HL-60 (cell line): ENCODE data around the gene C17orf100.

Source experiments
- CTCF ChIP-seq: IDR thresholded peaks from one replicate; pipeline ENCODE4 v1.5.1; 2011; ENCODE audit warnings: low read length, control low read depth, inconsistent platforms; ENCODE audit not compliant: insufficient read depth
- POLR2AphosphoS5 ChIP-seq: IDR thresholded peaks from 2 replicates; pipeline ENCODE4 v1.6.1; 2012; ENCODE audit warnings: low read depth
- SPI1 ChIP-seq: IDR thresholded peaks from 2 replicates; pipeline ENCODE4 v1.6.1; 2012; ENCODE audit warnings: low read depth, mild to moderate bottlenecking, borderline replicate concordance
- TF ChIP-seq, protein P1 (sequence below): IDR thresholded peaks from 2 replicates; pipeline ENCODE4 v1.6.1; 2012; ENCODE audit warnings: low read depth; ENCODE audit not compliant: insufficient replicate concordance

DNA sequence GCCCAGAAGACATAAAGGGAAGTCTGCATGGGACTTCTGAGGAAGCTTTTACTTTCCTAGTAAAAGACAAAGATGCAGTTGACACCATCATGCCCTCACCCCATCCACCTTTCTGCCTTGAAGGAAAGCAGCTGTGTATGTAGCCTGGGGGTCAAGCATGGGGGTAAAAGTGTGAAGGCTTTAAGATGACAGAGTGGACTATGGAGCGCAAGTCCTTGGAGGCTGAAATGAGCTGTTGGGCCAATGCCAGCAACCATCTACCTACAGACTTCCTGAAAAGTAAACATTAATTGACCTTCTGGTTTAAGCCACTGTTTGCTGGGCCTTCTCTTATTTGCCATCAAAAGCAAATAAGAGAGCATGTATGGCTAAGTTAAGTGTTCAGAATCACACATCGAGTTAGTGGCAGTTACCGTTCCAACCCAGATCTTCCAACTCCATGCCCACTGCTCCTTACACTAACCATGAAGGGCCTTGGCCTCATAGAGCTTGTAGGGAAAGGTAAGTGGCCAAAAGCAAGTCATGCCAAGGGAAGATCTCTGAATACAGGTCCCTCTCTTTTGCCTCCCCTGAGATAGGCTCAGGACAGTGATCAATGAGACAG, 31.6 kb downstream of the C17orf100 start:
- TF ChIP-seq CTCF, result no peak
- TF ChIP-seq POLR2AphosphoS5, result no peak
- TF ChIP-seq SPI1, result no peak
- TF ChIP-seq, protein P1, sequence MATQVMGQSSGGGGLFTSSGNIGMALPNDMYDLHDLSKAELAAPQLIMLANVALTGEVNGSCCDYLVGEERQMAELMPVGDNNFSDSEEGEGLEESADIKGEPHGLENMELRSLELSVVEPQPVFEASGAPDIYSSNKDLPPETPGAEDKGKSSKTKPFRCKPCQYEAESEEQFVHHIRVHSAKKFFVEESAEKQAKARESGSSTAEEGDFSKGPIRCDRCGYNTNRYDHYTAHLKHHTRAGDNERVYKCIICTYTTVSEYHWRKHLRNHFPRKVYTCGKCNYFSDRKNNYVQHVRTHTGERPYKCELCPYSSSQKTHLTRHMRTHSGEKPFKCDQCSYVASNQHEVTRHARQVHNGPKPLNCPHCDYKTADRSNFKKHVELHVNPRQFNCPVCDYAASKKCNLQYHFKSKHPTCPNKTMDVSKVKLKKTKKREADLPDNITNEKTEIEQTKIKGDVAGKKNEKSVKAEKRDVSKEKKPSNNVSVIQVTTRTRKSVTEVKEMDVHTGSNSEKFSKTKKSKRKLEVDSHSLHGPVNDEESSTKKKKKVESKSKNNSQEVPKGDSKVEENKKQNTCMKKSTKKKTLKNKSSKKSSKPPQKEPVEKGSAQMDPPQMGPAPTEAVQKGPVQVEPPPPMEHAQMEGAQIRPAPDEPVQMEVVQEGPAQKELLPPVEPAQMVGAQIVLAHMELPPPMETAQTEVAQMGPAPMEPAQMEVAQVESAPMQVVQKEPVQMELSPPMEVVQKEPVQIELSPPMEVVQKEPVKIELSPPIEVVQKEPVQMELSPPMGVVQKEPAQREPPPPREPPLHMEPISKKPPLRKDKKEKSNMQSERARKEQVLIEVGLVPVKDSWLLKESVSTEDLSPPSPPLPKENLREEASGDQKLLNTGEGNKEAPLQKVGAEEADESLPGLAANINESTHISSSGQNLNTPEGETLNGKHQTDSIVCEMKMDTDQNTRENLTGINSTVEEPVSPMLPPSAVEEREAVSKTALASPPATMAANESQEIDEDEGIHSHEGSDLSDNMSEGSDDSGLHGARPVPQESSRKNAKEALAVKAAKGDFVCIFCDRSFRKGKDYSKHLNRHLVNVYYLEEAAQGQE, result no peak
